GM15510 (cell line): ENCODE results near the gene GPX4.

ENCODE experiments used
- POLR2A ChIP-seq: IDR thresholded peaks from 3 replicates; pipeline ENCODE4 v1.6.1; 2011; ENCODE audit warnings: borderline replicate concordance; ENCODE audit not compliant: insufficient read length; ENCODE audit errors: extremely low read depth

The GPX4 gene

DNA sequence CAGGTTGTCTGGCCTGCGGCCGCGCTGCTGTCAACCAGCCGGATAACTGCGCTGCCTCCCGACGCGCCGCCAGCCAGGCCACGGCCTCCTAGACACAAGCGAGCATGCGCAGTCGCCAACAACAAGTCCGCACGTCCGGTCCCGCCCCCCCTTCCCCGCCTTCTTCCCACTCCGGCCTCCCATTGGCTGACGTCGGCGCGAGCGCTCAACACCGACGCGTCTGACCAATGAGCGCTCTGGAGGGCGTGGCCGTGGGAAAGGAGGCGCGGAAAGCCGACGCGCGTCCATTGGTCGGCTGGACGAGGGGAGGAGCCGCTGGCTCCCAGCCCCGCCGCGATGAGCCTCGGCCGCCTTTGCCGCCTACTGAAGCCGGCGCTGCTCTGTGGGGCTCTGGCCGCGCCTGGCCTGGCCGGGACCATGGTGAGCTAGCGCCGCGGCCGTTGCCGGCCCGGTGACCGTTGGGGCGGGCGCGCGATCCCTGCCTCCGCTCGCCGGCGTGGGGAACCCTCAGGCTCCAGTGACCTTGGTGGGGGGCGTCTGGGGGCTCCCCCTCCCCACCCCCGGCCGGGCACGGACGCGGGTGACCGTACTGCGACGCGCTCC is at the start of gene GPX4:
Gene GPX4, plus strand, starts transcription at position 287 of the 603 bp plus-strand sequence. Its CDS starts 50 bp downstream, at position 337.
- peak; percentile 97 for TF ChIP-seq POLR2A

- TF ChIP-seq POLR2A: no peak
Observed at GRCh38 chr19:1054102-1055027, 49.4 kb upstream of the GPX4 start.

DNA sequence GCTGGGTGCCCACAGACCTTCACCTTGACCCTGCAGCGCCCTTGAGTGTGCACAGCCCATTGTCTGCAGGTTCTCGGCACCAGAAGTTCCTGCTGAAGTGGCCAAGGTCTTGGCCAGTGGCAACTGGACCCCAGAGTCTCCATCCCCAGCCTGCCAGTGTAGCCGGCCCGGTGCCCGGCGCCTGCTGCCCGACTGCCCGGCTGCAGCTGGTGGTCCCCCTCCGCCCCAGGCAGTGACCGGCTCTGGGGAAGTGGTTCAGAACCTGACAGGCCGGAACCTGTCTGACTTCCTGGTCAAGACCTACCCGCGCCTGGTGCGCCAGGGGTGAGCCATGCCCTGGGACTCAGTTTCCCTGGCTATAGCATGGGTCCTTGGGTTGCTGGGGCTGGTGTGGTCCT is 48.8 kb upstream of the GPX4 start:
- TF ChIP-seq POLR2A: no peak

- TF ChIP-seq POLR2A: no peak
Observed at GRCh38 chr19:1055886-1056620, 47.7 kb upstream of the GPX4 start.

DNA sequence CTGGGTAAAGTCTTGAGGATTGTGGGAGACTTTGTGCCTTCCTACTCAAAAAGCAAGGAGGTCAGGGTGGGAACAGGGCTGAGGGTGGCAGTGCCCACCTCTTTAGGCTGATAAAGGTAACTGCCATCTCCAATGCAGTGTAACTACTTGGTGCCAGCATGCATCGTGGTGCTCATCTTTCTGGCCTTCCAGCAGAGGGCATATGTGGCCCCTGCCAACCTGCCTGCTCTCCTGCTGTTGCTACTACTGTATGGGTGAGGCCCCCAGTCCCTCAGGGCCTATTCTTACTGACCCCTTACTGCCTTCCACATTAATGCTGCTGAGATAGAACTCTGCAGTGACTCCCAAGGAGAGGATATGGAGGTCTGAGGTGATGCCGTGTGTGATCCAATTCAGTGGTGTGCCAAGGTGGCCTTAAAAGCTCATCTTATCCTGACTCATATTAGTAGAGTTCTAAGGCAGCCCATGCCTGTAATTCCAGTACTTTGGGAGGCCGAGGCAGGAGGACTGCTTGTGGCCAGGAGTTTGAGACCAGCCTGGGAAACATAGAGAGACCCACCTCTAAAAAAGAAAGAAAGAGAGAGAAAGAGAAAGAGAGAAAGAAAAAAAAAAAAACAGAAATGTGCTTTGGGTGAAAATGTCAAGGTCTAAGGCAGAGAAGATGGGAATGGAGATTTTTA is 46.5 kb upstream of the GPX4 start:
- no peak for TF ChIP-seq POLR2A

GRCh38 chr19:1058112-1058511 is 45.7 kb upstream of the GPX4 start:
- no peak for TF ChIP-seq POLR2A

DNA sequence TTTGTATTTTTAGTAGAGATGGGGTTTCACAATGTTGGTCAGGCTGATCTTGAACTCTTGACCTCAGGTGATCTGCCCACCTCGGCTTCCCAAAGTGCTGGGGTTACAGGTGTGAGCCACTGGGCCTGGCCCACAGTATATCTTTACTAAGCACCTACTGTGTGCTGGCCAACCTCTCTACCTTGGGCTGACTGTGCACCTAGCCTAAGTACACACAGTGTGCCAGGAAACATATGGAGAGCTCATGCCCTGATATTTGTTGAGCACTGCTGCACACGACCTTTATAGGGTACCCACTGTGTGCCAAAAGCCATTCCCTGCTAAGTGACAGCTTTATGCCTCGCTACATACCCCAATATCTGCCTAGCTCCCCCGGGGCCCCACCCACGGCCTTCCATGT is 43.1 kb upstream of the GPX4 start:
- no peak for TF ChIP-seq POLR2A

GRCh38 chr19:1061987-1062386 is 41.8 kb upstream of the GPX4 start:
- TF ChIP-seq POLR2A: no peak

DNA sequence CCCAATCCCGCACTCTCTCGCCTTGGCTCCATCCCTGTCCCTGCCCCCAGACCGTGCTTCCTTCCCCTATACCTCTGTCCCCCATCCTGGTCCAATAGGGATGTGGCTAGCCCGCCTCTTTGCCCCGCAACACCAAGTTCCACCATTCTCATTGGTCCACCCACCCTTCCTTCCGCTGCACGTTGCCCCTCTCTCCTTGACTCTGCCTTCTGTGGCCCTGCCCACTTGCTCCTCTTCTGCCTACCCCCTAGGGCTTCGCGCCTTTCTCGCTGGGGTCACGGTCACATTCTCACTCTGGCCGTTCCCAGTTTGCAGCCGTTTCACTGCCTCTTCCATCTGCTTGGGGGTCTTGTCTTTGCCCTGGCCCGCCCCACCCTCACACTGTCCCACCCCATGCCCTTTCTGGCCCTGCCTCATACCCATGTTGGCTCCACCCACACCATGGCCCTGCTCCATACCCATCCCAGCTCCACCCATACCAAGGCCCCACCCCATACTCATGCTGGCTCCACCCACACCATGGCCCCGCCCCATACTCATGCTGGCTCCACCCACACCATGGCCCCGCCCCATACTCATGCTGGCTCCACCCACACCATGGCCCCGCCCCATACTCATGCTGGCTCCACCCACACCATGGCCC is 41.3 kb upstream of the GPX4 start:
- no peak for TF ChIP-seq POLR2A

DNA sequence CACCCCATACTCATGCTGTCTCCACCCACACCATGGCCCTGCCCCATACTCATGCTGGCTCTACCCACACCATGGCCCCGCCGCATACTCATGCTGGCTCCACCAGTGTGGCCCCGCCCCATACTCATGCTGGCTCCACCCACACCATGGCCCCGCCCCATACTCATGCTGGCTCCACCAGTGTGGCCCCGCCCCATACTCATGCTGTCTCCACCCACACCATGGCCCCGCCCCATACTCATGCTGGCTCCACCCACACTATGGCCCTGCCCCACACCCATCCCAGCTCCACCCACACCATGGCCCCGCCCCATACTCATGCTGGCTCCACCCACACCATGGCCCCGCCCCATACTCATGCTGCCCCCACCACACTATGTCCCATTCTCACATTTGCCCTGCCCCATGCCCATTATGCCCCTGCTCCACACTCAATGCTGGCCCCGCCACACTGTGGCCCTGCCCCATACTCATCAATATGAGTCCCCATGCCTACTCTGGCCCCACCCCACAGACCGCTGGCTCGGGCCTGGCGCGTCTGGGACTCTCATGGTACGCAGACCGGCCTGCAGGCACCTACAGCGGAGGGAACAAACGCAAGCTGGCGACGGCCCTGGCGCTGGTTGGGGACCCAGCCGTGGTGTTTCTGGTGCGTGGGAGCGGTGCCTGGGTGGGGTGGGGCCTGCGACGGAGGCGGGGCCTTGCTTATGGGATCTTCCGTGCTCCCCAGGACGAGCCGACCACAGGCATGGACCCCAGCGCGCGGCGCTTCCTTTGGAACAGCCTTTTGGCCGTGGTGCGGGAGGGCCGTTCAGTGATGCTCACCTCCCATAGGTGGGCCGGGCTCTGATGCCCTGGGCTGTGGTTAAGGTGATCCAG is 40.5 kb upstream of the GPX4 start:
- TF ChIP-seq POLR2A: no peak

DNA sequence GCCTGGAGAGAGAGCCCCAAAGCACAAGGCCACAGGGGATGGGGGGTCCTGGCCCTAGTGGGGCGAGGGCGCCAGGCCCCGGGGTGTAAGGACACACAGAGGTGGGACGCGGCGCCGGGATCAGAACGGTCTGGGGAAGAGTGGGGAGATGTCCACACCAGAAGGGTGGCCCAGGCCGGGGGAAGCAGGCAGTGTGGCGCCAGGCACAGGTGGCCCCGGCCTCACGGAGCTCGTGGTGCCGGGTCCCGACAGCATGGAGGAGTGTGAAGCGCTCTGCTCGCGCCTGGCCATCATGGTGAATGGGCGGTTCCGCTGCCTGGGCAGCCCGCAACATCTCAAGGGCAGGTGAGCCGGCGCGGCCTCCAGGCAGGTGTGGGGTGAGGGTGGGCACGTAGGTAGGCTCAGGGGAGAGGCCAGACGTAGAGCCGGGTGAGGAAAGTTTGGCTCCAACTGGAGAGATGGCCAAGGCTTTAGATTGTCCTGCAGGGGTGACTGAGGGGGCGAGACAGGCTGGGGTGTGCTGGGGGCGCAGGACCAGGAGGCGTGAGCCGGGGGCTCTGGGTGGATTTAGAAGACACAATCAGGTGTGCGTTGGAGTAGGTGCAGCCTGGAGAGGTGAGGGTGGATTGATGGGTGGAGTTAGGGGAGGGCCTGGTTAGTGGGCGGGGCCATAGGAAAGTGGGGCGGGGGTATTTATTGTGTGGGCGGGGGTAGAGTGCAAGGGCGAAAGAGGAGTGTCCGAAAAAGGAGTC is 39.7 kb upstream of the GPX4 start:
- TF ChIP-seq POLR2A: no peak
